Left cardiac atrium (tissue), 4 donors: Measurements from ENCODE around the gene PFAS. TPM values are rescaled to one million over a fixed set of nuclear protein-coding genes. Genes with fewer than 3 reads are reported as not detected.

Experiments used
- ATAC-seq, 2 donors: fragments of 200-7000 bp; cut with Tn5 transposase; one replicate each; pipeline ENCODE4 v1.9.1; 2020; ENCODE audit warnings: mild to moderate bottlenecking in 2 of 2, moderate library complexity in 2 of 2
- DNase-seq: peaks from one replicate; pipeline ENCODE4 v3.0.0-alpha.2; 2020
- intact Hi-C, 2 donors: fragments of 100-400 bp; cut with DNase I; formaldehyde crosslinking; loops; one replicate each; pipeline versions ENCODE4 v1.14.1 to v1.15.1; 2022 to 2023
- total RNA-seq, 2 donors: library from RNA; stranded (reverse); fragmentation: NEBNext Ultra II Directional; extraction: Animal tissue kit (Norgen Biotek cat#: 25700); gene quantifications; one replicate each; pipeline ENCODE4 v1.2.1, GENCODE V29; 2021
- donor health status: DM: no; HTN: yes; CAD: no.
- donor health status: DM: no; HTN: yes; CAD: no; lungs with severe emphysema.
- donor health status: DM: yes; HTN: yes; CAD: no.
- donor health status: Dilated cardiomyopathy.

Gene PFAS
- total RNA-seq, 2 donors from 2014 or later: 13.5 to 24.1 TPM

DNA sequence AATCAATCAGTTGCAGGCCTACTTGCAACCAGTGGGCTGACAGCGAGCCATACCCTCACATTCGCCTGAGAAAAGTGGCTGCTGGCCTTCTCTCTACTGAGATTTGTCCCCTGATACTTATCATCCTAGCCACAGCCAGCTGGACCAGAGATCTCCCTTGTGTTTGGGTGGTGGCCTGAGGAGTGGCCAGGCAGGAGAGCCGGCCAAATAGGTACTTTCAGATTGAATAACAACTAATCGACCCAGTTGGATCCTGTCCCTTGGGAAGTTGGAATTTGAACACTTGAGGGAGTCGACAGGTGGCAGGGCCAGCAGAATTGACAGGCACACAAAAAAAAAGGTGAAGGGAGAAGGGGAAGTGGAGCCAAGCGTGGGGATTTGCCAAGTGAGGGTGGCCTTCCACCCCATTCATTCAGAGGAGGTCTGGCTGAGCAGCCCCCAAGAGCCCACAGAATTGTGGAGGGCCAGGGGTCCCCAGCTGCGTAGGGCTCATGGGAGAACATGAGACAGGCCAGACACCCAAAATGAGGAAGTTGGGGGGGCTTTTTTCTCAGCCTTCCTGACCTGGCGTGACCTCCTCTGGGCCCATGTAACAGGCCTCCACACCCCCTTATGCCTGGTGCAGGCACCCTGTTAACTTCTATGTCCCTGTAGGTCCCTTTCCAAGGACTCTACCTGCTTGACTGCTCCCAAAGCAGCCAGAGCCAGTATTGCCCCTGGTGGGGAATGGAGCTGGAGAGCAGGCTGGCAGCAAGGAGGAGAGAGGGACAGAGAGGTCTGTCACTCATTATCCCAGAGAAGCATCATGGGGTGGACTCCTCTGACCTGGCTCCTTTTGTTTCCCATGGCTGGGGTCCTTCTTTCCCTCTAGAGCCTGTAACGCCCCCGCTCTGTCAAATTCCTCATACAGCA lies 36.4 kb downstream of the PFAS start:
- intact Hi-C loops: loop anchor here in 1 of 2 donors (5.0 kb wide), 1 partner anchor 33 kb away; no protein-coding TSS in a partner anchor
- ATAC-seq (no peak), DNase-seq (no peak)

DNA sequence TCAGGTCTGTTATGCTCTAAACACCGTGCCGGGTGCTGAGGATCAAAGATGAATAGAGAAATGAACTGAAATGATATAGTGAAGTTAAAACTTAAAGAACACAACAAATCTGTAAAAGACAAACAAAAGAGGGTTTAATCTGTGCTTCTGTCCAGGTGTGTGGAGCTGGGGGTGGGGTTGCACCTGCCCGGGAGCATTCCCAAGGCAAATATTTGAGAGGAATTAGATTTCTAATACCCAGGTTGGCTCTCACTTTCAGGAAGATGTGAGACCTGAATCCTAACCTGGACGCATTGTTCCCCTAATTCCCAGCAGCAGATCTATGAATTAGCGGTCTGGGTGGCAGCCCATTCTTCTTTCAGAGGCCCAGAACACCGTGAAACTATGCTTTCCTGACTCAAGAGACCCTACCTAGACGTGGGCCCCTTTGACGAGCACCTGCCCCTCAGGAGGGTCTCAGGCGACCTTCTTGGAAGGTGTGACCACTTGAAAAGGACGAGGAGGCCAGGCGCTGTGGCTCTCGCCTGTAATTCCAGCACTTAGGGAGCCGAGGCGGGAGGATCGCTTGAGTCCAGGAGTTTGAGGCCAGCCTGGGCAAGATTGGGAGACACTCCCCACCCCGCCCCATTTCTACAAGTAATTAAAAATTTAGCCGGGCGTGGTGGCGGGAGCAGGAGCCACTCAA lies 38.7 kb downstream of the PFAS start:
- DNase-seq: no peak
- intact Hi-C loops: loop anchor here in 1 of 2 donors (5.0 kb wide), 1 partner anchor 35 kb away; no protein-coding TSS in a partner anchor
- ATAC-seq: no peak

DNA sequence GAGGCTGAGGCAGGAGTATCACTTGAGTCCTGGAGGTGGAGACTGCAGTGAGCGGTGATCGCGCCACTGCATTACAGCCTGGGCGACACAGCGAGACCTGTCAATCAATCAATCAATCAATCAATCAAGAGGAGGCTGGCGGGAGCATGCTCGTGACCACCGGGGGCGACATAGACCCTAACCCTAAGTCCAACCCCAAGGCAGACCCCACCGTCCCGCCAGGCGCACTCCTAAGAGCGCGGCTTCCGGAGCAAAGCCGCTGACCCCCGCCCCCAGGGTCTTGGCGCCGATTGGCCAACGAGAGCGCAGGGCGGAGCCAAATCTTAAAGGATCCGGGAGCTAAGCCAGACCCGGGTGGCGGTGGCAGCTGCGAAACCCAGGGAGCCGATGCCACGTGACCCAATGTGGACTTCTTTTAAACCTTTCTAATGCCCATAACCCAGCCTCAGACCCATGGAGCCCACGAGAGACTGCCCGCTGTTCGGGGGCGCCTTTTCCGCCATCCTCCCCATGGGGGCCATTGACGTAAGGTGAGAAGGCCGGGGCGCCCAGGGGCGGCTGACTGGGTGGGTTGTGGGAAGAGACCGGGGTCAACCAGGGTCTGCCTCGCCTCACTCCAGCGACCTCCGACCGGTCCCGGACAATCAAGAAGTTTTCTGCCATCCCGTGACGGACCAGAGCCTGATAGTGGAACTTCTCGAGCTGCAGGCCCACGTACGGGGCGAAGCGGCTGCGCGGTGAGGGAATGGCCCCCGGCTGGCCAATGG lies 39.4 kb downstream of the PFAS start, which contains the start of gene RANGRF:
Gene RANGRF (plus strand): TSS at position 335 of the 767 bp plus-strand sequence. CDS start 119 bp downstream, at position 454.
- intact Hi-C loops: loop anchor here in 1 of 2 donors (5.0 kb wide), 1 partner anchor 36 kb away; no protein-coding TSS in a partner anchor
- ATAC-seq (peak; percentile 94 to 96), DNase-seq (peak; percentile 93)

DNA sequence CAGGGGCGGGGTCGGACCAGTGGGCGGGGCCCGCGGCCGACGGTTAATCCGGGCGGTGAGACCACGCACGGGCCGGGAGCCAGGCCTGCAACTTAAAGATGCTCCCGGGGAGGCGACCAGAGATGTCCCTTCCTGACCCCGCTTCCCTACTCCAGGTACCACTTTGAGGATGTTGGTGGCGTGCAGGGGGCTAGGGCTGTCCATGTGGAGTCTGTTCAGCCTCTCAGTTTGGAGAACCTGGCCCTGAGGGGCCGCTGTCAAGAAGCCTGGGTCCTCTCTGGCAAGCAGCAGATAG lies 40.0 kb downstream of the PFAS start:
- ATAC-seq (no peak), DNase-seq (no peak)
- intact Hi-C loops: loop anchor here in 1 of 2 donors (5.0 kb wide), 1 partner anchor 37 kb away; no protein-coding TSS in a partner anchor

DNA sequence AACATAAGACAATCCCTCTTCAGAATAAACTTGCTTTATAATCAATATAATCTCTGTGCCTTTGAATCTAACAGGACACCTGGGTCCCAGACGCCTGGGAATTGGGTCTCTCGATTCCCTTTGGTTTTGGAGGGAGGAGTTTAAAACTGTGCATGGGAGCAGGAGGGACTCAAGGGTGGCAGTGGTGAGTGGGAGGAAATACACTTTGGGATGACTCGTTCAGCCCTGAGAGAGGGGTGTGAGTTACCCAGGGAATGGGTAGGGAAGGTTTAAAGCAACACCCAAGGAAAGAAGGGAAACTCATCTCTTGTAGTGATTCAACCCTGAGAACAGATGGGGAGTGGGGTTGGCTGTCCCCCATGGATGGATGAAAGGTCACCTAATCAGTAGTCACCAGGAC lies 41.0 kb downstream of the PFAS start:
- intact Hi-C loops: no loop called here
- ATAC-seq: no peak

DNA sequence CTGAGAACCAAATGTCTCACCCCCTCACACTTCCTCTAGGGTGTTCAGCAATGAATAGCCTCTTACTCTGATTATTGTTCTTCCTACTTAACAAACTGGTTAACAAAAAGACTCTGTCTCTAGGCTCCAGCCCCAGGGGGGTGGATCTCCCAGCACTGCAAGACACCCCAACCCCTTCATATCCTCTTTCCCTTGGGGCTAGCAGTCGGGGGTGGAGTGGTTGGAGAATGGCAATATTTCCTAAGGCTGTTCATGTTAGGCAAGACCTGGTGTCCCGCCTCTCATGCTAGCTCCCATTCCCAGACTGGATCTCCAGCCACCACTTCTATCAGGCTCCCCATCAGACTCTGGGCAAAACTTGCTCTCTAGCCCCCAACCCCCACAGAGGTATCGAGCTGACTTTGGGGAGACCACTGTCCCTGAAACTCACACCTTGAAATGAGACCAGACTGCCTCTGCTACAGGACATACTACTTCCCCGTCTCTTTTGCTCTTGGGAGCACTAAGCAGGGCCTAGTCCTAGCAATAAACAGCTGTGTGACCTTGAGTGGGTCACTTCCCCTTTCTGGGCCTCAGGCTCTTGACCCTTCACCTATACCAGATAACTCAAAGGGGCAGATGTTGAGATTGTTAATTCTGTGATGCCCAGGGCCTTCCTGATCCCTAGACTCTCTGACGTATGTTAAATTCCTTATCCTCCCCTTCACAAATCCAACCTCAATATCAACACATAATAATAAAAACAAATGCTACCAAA lies 43.7 kb downstream of the PFAS start:
- no peak for ATAC-seq
- intact Hi-C loops: no loop called here
- DNase-seq: no peak

More for the DNA sequence above, 41.0 kb downstream of the PFAS start:
- DNase-seq: no peak

DNA sequence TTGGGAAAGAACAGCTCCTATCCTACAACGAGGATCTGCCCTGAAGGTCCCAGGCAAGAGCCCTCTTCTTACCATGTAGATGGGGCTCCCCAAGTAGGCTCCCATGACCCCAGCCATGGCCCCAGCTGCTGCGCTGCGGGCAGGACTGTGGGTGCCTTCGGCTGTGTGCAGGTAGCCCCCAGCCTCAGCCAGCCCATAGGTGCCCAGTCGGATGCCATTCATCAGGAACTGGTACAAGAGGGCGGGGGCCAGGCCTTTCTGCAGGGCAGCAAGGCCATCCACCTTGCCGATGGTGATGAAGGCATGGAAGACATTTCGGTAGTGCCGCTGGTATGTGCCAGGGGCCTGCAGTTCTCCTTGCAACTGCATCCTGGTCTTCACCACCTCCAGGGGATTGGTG lies 45.3 kb downstream of the PFAS start:
- no peak for DNase-seq
- intact Hi-C loops: loop anchor here in 1 of 2 donors (2.0 kb wide), 2 partner anchors 48 to 72 kb away; no protein-coding TSS in a partner anchor
- ATAC-seq: no peak

DNA sequence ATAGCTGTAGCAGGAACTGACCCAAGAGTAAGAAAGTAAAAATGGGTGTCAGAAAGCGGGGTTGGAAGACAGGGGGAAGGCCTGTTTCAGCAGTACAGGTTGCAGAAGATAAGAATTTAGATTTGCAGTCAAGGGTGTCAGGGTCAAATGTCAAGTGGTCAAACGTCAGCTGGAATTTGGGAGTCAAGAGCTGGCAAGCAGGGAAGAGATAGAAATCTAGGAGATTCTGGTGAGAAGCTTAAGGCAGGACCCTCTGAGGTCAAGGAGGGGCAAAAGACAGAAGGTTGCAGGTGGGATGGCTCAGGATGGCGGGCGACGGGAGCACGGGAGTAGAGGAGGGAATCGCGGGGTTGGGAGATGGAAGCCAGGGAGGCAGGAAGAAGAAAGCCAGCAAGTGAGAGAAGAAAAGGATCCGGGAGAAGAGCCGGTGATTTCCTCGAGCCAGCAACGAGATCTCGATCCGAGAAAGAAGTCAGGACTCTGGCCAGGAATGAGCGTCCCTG lies 45.8 kb downstream of the PFAS start:
- intact Hi-C loops: loop anchor here in 1 of 2 donors (2.0 kb wide), 2 partner anchors 48 to 72 kb away; no protein-coding TSS in a partner anchor
- peak; percentile 2 to 22 for ATAC-seq
- no peak for DNase-seq

DNA sequence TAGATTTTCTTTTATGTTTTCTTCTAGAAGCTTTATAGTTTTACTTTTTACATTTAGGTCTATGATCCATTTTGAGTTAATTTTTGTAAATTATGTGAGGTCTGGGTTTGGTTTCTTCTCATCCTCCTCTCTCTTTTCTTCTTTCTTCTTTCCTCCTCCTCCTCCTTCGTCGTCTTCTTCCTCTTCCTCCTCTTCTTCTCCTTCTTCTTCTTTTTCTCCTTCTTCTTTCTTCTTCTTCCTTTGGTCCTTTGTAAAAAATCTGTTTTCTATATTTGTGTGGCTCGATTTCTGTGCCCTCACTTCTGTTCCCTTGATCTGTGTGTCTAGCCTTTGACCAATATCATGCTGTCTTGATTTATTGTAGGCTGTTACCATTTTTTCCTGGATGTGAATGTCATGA lies 51.1 kb downstream of the PFAS start:
- DNase-seq (no peak), ATAC-seq (no peak)
- intact Hi-C loops: loop anchor here in 1 of 2 donors (10.0 kb wide), 1 partner anchor 215 kb away; the partner anchor contains the start of gene ALOX12B

DNA sequence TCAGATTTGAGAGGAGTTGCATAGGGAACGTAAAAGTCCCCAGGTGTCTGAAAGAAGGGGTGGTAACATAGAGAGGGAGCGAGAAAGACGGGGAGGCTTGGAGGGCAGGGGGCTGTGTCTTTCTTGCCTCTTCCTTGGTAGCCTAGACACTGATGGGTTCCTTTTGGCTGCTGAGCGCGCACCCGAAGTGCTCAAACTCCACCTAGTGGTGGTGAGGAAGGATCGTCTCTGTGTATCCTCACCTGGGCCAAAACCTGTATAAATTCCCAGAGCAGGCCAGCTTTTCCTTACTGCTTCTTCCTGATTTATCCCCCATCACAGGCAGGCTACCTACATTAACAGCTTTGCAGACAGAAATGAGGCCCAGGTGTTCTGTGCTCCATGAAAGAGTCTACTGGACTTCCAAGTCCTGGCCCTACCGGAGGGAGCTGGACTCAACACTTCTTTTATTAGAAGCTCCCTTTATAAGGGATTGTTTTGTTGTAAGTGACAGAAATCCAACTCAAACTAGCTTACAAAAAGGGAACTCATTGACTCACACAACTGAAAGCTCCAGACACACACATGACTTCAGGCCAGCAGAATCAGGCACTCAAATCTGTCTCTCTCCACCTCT lies 51.6 kb downstream of the PFAS start:
- intact Hi-C loops: loop anchor here in 1 of 2 donors (10.0 kb wide), 1 partner anchor 216 kb away; the partner anchor contains the start of gene ALOX12B
- DNase-seq: peak; percentile 67
- peak; percentile 92 to 93 for ATAC-seq

DNA sequence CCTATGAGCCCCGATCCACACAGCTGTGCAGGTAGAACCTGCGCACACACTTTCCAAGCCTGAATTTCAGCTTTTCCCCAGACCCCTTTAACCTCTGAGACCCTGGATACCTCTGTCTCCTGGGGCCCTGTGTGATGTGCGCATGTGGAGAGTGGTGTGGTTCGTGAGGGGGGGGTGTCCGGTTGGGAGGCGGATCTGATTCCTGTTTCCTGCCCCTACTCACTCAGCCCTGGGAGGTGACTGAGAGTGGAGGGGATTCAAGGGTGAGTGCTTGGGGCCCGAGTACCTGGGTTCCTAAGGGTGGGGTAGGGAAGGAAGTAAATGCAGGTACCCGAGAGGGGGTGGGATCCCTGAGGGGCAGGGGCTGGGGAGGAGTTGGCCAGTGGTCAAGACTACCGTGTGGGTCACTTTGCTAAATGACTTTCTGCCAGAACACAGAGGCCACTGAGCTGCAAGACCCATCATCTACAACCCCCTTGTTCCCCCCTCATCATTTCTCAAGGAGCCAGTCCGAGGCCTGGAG lies 61.6 kb downstream of the PFAS start:
- intact Hi-C loops: loop anchor here in 1 of 2 donors (5.0 kb wide), 1 partner anchor 67 kb away; the partner anchor contains the start of gene KRABD2
- DNase-seq (peak; percentile 60), ATAC-seq (peak; percentile 70 to 76)

DNA sequence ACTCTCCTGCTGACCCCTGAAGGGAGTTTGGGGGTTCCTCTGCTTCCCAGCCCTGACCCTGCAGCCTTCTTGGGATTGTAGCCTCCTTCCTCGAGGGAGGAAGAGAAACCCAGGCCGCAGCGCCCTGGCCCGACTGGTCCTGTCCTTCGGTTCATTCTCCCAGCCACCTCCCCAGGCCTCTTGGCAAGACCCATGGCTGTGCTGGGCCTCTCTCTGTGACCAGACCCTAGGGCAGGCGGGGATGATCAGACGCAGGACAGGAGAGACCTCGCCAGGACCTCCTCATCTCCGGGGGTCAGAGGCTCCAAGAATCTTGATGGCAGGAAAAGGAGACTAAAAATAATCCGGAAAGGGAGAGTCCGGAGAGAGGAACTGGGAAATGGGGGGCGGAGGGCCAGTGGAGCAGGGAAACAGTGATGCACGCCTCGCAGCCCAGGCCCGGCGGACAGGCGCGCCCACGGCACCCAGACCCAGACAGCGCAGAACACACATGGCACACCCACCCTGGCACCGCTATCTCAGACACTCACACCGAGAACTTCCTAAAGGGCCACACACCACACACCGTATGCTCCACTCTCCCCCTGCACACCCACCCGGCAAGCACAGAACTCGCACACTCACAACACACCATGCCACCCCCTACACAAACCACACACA lies 62.2 kb downstream of the PFAS start:
- DNase-seq: peak; percentile 65
- intact Hi-C loops: loop anchor here in 1 of 2 donors (5.0 kb wide), 1 partner anchor 66 kb away; the partner anchor contains the start of gene KRABD2
- peak; percentile 40 to 61 for ATAC-seq

DNA sequence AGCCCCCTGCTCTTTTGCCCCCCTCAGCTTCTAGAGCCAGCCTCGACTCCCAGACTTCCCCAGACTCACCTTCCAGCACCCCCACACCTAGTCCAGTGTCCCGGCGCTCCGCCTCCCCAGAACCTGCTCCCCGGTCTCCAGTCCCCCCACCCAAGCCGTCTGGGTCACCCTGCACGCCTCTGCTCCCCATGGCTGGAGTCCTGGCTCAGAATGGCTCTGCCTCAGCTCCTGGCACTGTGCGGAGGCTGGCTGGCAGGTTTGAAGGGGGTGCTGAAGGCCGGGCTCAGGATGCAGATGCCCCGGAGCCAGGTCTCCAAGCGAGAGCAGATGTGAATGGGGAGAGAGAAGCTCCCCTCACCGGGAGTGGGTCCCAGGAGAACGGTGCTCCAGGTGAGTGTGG lies 63.2 kb downstream of the PFAS start:
- DNase-seq (no peak), ATAC-seq (no peak)
- intact Hi-C loops: loop anchor here in 1 of 2 donors (5.0 kb wide), 1 partner anchor 65 kb away; the partner anchor contains the start of gene KRABD2

DNA sequence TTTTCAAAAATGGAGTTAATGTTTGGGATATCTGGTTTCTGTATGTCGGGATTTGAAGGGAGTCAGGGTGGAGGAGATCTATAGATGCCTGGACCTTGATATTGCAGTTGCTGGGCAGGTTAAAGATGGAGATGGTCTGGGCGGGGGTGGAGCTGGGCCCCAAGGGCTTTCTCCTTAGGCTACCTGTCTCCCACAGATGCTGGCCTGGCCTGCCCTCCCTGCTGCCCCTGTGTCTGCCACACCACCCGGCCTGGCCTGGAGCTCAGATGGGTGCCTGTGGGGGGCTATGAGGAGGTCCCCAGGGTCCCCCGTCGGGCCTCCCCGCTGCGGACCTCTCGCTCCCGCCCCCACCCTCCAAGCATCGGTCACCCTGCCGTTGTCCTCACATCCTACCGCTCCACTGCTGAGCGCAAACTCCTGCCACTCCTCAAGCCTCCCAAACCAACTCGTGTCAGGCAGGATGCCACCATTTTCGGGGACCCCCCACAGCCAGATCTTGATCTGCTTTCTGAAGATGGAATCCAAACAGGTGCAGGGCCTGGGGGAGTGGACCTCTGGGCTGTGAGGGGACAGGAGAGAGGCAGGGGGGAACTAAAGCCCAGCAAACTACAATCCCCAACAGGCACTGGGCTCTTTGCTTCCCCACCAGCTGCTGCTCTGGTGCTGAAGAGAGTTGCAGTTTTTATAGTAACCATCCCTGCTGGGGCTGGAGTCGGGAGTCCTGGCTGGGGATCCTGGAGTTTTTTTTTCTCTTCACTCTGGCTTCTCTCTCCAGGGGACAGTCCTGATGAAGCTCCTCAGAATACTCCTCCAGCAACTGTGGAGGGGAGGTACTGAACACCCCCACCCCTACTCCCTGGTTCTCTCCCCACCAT lies 63.9 kb downstream of the PFAS start:
- DNase-seq (no peak), ATAC-seq (no peak)
- intact Hi-C loops: loop anchor here in 1 of 2 donors (5.0 kb wide), 1 partner anchor 64 kb away; the partner anchor contains the start of gene KRABD2
